ENCODE data around the gene GPR55.

The GPR55 gene

DNA sequence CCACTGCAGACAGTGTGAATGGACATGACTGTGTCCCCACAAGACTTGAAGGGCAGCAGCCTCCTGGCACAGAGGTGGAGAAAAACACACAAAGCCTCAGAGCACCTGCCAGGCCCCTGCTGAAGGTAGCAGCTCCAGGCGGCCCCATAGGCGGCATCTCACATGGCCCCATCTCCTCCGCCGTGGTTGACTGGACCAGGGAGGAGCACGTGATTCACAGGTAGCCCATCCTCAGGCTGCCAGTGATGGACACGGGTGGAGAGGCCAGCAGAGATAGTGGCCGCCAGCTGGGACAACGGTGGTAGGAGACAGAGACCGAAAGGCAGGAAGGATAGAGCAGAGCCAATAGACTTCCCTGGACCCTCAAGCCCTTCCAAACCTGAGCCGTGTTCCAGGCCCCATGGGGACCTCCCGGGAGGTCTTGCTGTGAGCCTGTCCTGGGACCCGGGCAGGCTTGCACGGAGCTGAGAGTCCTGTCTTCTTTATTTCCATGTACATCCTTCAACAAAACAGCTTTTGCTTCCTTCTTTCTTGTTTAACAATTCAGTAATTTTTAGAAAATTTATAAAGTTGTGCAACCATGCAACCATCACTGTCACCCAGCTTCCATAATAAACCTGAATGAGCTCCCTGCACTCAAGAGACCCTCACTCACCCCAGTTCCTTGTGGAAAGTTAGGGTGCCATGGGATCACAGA, 26.9 kb downstream of the GPR55 start:
- DNase-seq (ENCODE audit: low read depth) = no peak
- no peak overlapping the region for H3K4me3 ChIP-seq (ENCODE audit: low read depth, low read length)
- TF ChIP-seq, protein P1, sequence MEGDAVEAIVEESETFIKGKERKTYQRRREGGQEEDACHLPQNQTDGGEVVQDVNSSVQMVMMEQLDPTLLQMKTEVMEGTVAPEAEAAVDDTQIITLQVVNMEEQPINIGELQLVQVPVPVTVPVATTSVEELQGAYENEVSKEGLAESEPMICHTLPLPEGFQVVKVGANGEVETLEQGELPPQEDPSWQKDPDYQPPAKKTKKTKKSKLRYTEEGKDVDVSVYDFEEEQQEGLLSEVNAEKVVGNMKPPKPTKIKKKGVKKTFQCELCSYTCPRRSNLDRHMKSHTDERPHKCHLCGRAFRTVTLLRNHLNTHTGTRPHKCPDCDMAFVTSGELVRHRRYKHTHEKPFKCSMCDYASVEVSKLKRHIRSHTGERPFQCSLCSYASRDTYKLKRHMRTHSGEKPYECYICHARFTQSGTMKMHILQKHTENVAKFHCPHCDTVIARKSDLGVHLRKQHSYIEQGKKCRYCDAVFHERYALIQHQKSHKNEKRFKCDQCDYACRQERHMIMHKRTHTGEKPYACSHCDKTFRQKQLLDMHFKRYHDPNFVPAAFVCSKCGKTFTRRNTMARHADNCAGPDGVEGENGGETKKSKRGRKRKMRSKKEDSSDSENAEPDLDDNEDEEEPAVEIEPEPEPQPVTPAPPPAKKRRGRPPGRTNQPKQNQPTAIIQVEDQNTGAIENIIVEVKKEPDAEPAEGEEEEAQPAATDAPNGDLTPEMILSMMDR (conservative IDR thresholded peaks at IDR 0.05; ENCODE audit: low read depth, low read length) = no peak

DNA sequence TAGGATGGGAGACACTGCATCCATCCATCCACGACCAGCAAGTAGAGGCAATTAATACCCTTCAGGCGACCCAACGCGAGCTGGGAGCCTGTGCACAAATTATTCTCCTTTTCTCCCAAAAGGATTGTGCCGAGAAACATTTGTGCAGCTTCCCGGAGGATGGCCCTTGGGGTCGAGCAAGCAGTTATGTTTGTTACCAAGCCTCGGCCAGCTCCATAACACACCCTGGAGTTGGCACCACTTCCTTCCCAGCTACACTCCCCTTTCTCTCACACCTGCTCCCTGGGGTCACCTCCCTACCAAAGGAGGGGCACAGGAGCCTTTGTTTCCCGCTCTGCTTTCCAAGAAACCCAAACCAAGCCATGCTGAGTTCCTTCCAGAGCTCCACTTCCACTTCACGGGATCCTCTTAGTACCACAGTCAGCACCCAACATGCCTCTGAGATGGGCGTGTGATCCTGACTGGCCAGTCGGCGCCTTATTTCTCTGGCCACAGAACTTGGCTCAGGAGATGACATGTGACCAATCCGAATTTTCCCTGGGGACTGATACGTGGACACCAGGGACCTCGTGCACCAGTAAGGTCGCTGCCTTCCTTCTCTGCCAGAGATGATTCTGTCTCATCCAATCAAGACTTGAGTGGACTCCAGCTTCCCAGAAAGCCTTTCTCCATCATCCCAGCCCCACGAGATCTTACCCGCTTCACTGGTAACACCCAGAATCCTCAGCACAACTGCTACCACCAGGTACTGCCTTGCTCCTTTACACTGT, 28.5 kb downstream of the GPR55 start:
- no peak for DNase-seq (ENCODE audit: low read depth)
- TF ChIP-seq, protein P1 (conservative IDR thresholded peaks at IDR 0.05; ENCODE audit: low read depth, low read length) = no peak
- H3K4me3 ChIP-seq (ENCODE audit: low read depth, low read length) = no peak overlapping the region

DNA sequence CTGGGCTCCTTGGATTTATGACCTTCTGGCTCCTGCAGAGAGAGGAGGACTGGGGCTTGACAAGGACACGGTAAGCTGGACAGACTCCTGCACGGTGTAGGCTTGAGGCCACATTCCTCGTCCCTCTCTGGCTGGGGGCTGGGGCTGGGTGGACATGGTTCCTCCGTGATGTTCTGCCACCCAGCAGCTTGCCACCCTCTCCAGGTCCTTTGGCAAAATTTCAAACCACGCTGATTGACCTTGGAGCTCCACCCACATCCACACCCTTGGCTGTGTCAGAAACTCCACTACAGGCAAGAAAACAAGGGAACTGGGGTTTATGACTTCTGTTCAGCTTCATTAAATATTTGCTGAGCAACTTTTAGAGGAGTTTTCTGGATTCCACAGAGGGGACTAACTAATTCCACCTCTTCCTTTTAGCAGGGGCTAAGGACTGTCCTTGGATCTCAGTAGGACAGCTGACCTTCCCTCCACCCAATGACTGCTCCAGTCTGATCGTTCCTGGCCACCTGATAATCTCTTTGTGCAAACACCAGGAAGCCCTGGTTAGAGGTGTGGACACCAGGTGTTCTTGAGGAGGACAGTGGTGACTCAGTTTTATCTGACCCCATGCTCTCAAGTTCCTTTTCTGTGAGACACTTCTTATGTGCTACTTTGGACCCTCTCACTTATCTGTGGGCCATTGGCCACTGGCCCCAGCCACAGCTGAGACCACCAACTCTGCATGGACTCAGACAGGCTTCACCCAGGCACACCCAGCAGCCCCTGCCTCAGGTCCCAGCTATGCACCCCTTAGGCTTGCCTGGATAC, 29.3 kb downstream of the GPR55 start:
- no peak overlapping the region for H3K4me3 ChIP-seq (ENCODE audit: low read depth, low read length)
- TF ChIP-seq, protein P1 (conservative IDR thresholded peaks at IDR 0.05; ENCODE audit: low read depth, low read length) = no peak
- no peak for DNase-seq (ENCODE audit: low read depth)

DNA sequence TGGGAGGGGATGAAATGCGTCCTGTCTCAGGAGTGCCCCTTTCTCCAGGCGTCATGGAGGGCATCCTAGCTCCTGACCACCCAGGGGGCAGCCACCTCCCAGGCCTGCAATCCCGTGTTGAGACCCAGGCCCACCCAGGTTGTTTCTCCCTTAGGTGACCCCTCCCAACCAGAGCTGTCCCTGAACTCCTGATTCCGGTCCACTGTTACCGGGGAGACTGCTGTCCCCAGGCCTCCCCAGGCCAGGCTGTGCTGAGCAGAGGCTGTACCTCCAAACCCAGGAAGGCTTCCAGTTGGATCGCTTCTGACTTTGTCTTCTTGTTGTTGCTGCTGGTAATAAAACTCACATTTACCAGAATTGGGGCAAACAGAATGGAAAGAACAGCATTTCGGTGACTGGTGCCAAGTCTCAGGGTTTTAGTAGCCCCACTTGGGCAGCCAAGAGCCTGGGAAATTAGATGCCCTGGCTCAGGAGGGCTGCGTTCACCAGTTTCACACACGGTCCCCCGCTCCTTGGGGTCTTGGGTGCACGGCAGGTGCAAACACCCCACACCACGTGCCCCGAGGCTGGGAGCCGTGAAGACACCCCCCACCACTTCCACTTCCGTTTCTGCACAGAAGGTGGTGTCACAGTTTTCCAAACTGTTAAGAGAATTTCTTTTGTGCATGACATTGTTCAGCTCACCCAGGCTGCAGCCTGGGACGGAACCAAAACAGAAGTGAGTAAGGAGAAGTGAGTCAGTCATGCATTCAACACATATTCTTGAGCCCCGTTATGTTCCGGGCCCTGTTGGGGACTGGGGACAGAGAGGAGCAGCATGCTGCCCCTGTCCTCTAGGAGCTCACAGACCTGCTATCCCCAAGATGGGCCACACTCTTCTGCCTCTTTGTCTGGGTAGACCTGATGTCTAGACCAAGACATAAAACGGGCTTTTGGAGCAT, 30.9 kb downstream of the GPR55 start:
- DNase-seq (ENCODE audit: low read depth) = no peak
- TF ChIP-seq, protein P1 (conservative IDR thresholded peaks at IDR 0.05; ENCODE audit: low read depth, low read length) = no peak
- no peak overlapping the region for H3K4me3 ChIP-seq (ENCODE audit: low read depth, low read length)

DNA sequence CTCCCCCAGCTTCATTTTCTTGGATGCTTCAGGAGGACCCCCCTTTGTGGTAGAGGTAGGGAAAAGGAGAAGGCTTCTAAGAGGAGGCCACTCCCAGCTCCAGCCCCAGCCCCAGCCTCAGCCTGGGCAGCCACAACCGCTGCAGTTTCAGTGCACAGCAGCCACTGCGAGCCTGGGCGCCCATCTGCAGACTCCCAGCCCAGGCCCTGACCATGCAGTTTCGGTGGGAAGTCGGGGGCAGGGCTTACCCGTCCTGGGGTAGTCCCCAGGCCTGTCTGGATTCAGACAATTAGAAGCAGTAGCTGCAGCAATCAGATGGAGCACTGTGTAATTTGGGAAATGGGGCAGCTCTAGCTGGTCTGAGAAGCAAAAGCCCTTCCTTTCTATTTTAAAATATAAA, 31.7 kb downstream of the GPR55 start:
- H3K4me3 ChIP-seq (ENCODE audit: low read depth, low read length) = no peak overlapping the region
- TF ChIP-seq, protein P1 (conservative IDR thresholded peaks at IDR 0.05; ENCODE audit: low read depth, low read length) = no peak
- no peak for DNase-seq (ENCODE audit: low read depth)

DNA sequence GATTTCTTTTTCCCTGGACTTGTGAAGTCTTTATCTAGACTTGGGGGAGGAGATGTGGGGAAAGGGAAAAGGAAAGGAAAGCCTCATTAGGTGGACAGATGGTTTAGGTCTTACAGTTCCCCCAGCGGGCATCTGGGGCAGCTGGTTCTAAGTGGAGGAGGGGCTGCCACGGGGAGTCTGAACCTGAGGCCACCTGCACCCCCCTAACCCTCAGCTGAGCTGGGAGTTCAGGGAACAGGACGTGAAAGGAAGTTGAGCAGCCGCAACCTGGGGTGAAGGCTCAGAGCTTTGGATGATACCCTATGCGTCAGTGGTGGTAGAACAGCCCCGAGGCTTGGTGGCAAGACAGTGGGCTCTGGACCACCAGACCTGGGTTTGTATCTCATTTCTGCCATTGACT, 33.5 kb downstream of the GPR55 start:
- DNase-seq (ENCODE audit: low read depth) = no peak
- H3K4me3 ChIP-seq (ENCODE audit: low read depth, low read length) = no peak overlapping the region
- TF ChIP-seq, protein P1 (conservative IDR thresholded peaks at IDR 0.05; ENCODE audit: low read depth, low read length) = no peak
